ENCODE data around the gene DAP.
"Not testable (repeated sequence)": the region's sequence is repeated elsewhere in the genome, so short reads cannot be mapped to it uniquely, and the experiment has no call there.

Gene DAP

GRCh38 chr5:10653043-10653442 is 108.0 kb downstream of the DAP start:
- DNase-seq (ENCODE audit: low read depth) = no peak

DNA sequence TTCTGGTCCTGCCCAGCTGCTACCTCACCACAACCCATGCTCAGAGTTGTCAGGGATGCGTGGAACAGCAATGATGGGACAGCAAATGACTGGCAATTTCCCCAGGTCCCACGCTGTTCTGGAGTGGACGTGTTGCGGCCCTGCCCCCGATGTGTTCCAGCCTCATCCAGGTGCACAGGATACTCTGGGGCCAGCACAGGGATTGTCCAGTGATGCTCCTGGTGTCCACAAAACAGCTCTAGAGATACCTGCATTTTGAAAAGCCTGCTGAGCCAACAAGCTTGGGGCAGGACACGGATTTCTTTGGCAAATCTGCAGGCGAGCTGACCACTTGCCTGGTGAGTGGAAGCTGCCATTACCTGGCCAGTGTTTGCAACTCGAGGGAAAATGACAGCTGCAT is 108.4 kb downstream of the DAP start:
- no peak for DNase-seq (ENCODE audit: low read depth)

- no peak for DNase-seq (ENCODE audit: low read depth)
Observed at GRCh38 chr5:10652151-10652550, 108.9 kb downstream of the DAP start.

- DNase-seq (ENCODE audit: low read depth) = no peak
Observed at GRCh38 chr5:10649666-10650380, 111.2 kb downstream of the DAP start.

GRCh38 chr5:10648806-10649665 is 112.0 kb downstream of the DAP start:
- no peak for DNase-seq (ENCODE audit: low read depth)

DNA sequence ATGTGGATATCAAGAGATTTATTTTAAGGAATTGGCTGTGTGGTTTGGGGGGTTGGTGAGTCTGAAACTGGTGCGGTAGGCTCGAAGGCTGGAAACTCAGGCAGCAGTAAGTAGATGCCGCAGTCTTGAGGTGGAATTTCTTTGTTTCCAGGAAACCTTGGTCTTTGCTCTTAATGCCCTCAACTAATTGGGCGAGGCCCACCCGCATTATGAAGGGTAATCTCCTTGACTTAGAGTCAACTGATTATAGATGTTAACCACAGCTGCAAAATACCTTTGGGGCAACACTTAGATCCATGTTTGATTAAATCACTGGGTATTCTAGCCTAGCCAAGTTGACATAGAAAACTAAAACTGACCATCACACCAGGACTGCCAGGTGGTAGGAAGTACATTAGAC is 113.4 kb downstream of the DAP start:
- no peak for DNase-seq (ENCODE audit: low read depth)

DNA sequence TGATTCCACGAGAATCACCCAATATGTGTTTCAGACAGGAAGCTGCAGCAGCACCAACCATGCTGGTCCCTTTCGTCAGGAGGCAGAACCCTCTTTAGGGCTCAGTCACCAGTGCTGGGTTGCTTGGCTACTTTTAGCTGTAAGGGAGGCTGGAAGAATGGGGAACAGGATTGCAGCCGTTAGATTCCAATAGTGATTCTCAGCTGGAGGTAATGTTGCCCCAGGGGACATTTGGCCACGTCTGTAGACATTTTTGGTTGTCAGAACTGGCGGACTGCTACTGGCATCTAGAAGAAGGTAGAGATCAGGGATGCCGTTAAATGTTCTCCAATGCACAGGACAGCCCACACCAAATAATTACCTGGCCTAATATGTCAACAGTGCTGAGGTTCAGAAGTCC is 115.4 kb downstream of the DAP start:
- DNase-seq (ENCODE audit: low read depth) = no peak

GRCh38 chr5:10645146-10645545 is 115.9 kb downstream of the DAP start:
- DNase-seq (ENCODE audit: low read depth) = no peak

DNA sequence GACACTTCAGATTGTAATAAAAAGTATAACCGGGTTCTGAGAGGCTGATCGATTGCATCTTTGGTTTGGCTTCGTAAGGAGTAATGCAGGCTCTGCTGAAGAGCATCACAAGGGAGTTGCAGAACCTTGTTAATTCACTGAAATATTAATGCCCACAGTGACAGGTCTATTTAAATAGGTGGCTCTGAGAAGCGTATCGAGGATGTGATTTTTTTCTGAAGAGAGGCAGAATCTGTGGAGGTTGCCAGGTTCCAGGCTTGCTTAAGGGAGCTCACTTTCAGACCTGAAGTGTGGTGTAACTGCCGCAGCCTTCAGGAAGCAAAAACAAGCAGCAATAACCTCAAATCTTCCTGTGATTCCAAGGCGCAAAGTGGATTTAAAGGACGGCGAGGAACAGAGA is 116.8 kb downstream of the DAP start:
- DNase-seq (ENCODE audit: low read depth) = no peak

GRCh38 chr5:10642367-10642766 is 118.7 kb downstream of the DAP start:
- DNase-seq (ENCODE audit: low read depth) = no peak

GRCh38 chr5:10639846-10640368 is 121.1 kb downstream of the DAP start:
- DNase-seq (ENCODE audit: low read depth) = no peak

GRCh38 chr5:10638723-10639122 is 122.3 kb downstream of the DAP start:
- DNase-seq (ENCODE audit: low read depth) = not testable (repeated sequence)

- DNase-seq (ENCODE audit: low read depth) = no peak
Observed at GRCh38 chr5:10637944-10638343, 123.1 kb downstream of the DAP start.

DNA sequence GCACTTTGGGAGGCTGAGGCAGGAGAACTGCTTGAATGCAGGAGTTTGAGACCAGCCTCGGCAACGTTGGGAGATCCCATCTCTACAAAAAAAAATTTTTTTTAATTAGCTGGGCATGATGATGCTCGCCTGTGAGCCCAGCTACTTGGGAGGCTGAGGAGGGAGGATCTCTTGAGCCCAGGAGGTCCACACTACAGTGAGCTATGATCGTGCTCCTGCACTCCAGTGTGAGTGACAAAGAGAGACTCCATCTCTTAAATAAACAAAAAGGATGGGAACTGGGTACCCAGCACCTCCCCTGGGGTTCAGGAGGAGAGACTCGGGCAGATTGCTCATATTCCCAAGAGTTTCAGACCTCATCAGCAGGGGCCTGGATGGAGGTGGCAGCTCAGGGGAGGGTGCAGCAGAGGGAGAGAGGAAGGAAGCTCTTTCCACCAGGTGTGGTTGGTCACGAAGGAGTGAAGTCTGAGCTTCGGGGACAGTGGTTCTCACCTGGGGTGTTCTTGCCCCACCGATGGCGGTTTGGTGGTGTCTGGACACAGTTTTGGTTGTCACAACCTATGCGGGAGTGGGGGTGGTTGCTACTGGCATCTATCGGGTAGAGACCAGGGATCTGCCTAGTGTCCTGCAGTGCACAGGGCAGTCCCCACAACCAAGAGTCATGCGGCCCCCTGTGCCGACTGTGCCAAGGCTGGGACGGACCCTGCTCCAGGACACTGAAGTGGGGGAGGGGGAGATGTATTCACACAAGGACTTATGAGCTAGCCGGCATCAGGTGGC is 124.5 kb downstream of the DAP start:
- DNase-seq (ENCODE audit: low read depth) = no peak

- no peak for DNase-seq (ENCODE audit: low read depth)
Observed at GRCh38 chr5:10635867-10636350, 125.1 kb downstream of the DAP start.

DNA sequence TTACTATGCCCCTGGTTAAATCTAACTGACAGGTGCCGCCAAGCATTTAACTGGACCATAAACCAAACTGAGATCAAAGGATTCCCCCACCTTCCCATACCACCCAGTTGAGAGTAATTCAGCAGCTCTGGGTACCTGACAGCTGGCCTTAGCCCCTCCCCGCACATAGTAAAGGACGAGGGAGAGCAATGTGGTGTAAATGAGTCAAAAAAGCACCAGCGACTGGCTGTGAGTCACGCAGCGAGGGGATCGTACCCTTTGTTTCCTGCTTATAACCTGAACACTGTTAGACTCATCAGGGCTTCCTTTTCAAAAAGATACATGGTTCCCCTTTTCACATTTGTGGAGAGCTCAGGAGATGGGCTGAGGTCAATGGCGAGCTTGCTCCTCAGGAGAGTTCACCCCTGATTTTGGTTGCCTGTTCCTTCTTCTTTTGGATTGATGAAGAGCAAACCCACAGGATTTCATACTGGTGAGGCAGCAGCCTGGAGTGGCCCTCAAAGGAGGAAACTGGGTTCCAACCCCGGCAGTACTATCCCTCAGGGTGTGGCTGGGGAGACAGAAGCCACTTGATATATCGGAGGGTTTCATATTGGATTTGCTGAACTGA is 125.7 kb downstream of the DAP start:
- no peak for DNase-seq (ENCODE audit: low read depth)

DNA sequence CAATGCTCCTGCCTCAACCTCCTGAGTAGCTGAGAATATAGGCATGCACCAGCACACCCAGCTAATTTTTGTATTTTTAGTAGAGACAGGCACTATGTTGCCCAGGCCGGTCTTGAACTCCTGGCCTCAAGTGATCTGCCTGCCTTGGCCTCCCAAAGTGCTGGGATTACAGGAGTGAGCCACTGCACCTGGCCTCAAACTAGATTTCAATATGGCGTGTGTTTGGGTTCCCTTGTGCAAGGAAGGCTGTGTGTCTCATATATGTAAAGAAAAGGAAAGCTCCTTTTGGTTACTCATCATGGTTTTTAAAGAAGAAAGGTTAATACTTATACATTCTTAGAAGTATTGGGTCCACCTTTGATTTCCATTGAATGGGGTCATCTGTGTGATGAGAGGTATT is 126.5 kb downstream of the DAP start:
- no peak for DNase-seq (ENCODE audit: low read depth)

DNA sequence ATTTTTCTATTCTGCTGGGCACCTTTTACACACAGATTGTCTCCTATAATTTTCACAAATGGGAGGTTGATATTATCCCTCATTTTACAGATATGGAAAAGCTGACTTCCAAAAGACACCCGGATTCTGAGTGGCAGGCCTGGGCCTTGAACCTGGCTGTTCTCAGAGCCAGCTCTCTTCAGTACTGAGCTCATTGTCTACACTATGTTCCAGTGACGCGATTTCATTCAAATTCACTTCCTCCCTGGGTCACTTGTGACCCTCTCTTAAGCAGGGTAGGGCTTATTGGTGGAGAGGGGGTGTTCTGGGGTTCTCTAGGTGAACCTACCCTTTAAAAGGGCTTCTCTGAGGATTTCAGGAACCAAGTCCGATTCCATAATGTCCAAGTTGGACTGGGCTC is 127.0 kb downstream of the DAP start:
- DNase-seq (ENCODE audit: low read depth) = no peak

DNA sequence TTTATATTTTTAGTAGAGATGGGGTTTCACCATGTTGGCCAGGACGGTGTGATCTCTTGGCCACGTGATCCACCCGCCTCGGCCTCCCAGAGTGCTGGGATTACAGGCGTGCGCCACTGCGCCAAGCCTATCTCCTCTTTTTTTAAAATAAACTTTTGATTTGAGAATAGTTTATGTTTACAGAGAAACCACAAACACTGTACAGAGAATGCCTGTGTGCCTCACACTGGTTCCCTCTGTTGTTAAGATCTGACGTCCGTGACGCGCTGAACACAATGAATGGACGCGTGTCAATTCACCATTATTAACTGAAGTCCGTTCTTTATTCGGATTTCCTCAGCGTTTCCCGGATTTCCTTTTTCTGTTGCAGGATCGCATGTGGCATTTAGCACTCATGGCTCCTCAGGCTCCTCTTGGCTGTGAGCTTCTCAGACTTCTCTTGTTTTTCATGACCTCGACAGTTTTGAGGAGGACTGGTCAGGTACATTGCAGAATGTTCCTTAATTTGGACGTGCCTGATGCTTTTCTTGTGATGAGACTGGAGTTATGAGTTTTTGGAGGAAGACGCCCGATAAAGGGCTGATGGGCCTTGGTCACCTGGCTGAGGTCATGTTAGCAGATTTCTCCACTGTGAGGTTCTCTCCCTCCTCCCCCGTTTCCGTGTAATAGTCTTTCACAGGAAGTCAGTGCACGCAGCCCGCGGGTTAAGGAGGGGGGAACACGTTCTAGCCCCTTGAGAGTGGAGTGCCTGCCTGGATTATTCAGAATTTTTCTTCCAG is 127.6 kb downstream of the DAP start:
- DNase-seq (ENCODE audit: low read depth) = no peak

DNA sequence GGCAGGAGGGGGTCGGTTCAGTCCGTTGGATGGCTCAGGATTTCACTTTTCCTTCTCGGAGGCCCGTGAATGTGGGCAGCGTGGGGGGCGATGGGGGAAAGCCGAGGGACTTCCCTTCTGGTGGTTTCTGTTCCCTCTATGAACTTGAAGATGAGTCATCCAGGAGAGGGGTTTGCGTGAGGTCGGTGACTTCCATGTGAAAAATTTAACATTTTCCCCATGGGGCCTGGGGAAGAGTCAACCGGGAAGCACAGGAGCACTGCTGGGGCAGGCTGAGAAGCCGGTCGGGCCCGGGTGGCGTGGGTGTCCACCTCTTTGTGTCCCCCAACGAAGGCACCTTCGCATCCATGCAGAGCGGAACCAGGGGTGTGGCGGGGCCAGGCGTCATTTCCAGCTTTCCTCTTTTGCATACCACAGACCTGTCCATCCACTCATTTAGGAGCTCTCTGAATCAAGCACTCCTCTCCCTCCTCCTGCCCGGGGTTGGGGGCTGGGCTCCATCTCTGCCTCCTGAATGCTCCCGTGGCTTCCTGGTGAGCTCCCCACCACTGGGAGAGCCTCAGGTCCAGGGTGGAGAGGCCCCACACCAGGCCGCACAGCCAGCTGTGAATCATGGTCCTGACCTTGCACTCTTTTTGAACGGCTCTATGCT is 128.8 kb downstream of the DAP start:
- no peak for DNase-seq (ENCODE audit: low read depth)

Measured in T-helper 22 cell (primary cell).